ENCODE measurements around the gene VPS8.

DNA sequence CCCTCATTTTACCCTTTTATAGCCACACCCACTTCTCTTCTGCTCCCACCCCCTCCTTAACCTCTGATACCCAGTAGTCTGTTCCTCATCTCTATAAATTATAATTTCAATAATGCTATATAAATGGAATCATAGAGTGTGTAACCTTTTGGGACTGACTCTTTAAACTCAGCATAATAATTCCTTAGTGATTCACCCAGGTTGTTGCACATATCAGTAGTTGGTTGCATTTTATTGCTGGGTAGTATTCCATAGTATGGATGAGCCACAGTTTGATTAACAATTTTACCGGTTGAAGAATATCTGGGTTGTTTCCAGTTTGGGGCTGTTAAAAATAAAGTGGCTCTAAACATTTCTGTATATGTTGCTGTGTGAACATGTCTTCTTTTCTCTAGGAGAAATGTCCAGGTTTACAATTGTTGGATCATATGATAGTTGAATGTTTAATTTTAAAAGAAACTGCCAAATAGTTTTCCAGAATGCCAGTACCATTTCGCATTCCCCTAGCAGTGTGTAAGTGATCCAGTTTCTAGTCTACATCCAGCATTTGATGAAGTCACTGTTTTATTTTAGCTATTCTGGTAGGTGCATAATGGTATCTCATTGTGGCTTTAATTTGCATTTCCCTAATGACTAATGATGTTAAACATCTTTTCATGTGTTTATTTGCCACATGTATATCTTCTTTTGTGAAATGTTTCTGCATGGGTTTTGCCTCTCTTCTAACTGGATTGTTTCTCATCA, 68.5 kb downstream of the VPS8 start:
- TF ChIP-seq, protein P1, sequence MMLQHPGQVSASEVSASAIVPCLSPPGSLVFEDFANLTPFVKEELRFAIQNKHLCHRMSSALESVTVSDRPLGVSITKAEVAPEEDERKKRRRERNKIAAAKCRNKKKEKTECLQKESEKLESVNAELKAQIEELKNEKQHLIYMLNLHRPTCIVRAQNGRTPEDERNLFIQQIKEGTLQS (IDR thresholded peaks at IDR 0.05): no peak
- TF ChIP-seq TAF1 (conservative IDR thresholded peaks at IDR 0.05) (no peak), YY1 (IDR thresholded peaks at IDR 0.05) (no peak), SP1 (IDR thresholded peaks at IDR 0.05) (no peak)
- TF ChIP-seq, protein P2, sequence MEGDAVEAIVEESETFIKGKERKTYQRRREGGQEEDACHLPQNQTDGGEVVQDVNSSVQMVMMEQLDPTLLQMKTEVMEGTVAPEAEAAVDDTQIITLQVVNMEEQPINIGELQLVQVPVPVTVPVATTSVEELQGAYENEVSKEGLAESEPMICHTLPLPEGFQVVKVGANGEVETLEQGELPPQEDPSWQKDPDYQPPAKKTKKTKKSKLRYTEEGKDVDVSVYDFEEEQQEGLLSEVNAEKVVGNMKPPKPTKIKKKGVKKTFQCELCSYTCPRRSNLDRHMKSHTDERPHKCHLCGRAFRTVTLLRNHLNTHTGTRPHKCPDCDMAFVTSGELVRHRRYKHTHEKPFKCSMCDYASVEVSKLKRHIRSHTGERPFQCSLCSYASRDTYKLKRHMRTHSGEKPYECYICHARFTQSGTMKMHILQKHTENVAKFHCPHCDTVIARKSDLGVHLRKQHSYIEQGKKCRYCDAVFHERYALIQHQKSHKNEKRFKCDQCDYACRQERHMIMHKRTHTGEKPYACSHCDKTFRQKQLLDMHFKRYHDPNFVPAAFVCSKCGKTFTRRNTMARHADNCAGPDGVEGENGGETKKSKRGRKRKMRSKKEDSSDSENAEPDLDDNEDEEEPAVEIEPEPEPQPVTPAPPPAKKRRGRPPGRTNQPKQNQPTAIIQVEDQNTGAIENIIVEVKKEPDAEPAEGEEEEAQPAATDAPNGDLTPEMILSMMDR (IDR thresholded peaks at IDR 0.05; ENCODE audit: low read depth, low read length, missing input control): no peak

All from liver (tissue), 3 donors.